Thyroid gland (tissue), 4 donors: ENCODE data around the gene VPS4A.

ENCODE experiments used
- CTCF ChIP-seq, 6 experiments: fragments of 200-600 bp in 3 of 6; fragments of 450-650 bp in 3 of 6; sonication (generic) in 3 of 6; IDR thresholded peaks; one replicate each; pipeline ENCODE4 v1.5.1; 2016 to 2019; ENCODE audit warnings: antibody characterized with exemption in 6 of 6, mild to moderate bottlenecking in 2 of 6, inconsistent platforms in 1 of 6, moderate library complexity in 1 of 6
- POLR2A ChIP-seq, 2 donors: fragments of 450-650 bp; IDR thresholded peaks; one replicate each; pipeline ENCODE4 v1.6.1; 2017; ENCODE audit warnings: antibody characterized with exemption in 2 of 2, mild to moderate bottlenecking in 2 of 2, moderate library complexity in 1 of 2

DNA sequence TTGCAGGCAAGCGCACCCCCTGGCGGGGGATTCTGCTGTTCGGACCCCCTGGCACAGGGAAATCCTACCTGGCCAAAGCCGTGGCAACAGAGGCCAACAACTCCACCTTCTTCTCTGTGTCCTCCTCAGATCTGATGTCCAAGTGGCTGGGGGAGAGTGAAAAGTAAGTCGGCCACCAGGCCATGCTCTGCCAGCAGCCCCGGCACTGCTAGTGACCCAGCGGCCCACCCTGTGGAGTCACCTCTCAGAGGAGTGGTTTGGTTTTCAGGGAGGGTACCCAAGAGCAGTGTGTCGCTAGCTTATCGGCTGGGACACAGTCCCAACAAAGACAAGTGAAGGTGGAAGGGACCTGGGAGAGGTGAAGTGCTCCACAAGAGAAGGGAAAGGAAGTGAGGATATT lies 8.2 kb downstream of the VPS4A start:
- TF ChIP-seq CTCF (IDR thresholded peaks at IDR 0.05): no peak
- no peak for TF ChIP-seq POLR2A (IDR thresholded peaks at IDR 0.05)
